Ishikawa (cell line): ENCODE data around the gene SPOCK2.

Experiments used
- CEBPB ChIP-seq: IDR thresholded peaks from 2 replicates; pipeline ENCODE4 v1.6.1; 2012
- CREB1 ChIP-seq: IDR thresholded peaks from 2 replicates; pipeline ENCODE4 v1.6.1; 2012; ENCODE audit warnings: low read depth
- EGR1 ChIP-seq: IDR thresholded peaks from 2 replicates; pipeline ENCODE4 v1.6.1; 2012
- EP300 ChIP-seq: IDR thresholded peaks from 2 replicates; pipeline ENCODE4 v1.6.1; 2012; ENCODE audit warnings: borderline replicate concordance
- FOXM1 ChIP-seq: IDR thresholded peaks from 2 replicates; pipeline ENCODE4 v1.6.1; 2012; ENCODE audit warnings: low read depth, borderline replicate concordance
- NFIC ChIP-seq: IDR thresholded peaks from 2 replicates; pipeline ENCODE4 v1.6.1; 2012
- RAD21 ChIP-seq: IDR thresholded peaks from 2 replicates; pipeline ENCODE4 v1.6.1; 2012; ENCODE audit warnings: low read depth
- REST ChIP-seq: IDR thresholded peaks from 2 replicates; pipeline ENCODE4 v1.6.1; 2012; ENCODE audit warnings: low read depth, mild to moderate bottlenecking
- TAF1 ChIP-seq: IDR thresholded peaks from 2 replicates; pipeline ENCODE4 v1.6.1; 2012; ENCODE audit warnings: low read depth, mild to moderate bottlenecking
- TCF12 ChIP-seq: IDR thresholded peaks from 2 replicates; pipeline ENCODE4 v1.6.1; 2012; ENCODE audit warnings: low read depth
- TEAD4 ChIP-seq: IDR thresholded peaks from 2 replicates; pipeline ENCODE4 v1.6.1; 2012
- USF1 ChIP-seq: IDR thresholded peaks from 2 replicates; pipeline ENCODE4 v1.6.1; 2012
- YY1 ChIP-seq: IDR thresholded peaks from 2 replicates; pipeline ENCODE4 v1.6.1; 2012; ENCODE audit warnings: low read depth
- ZBTB7A ChIP-seq: IDR thresholded peaks from 2 replicates; pipeline ENCODE4 v1.6.1; 2012; ENCODE audit warnings: low read depth
- TF ChIP-seq, protein P1 (sequence below): IDR thresholded peaks from 2 replicates; pipeline ENCODE4 v1.6.1; 2012

Gene SPOCK2

DNA sequence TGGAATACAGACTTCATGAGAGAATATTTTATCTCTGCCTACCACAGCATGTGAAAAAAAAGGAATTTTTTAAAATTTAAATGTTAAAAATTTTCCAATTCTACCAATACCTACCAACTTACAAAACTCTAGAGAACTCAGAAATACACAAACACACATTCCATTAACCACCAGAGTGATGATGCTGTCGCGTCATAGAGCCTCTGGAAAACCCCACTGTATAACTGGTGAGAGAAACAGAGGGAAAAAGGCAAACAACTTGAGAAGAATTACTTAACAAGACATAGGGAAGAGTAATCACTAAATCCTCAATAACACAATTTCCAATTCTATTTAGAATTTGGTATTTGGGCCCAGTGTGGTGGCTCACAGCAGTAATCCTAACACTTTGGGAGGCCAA is 6.2 kb upstream of the SPOCK2 start:
- TF ChIP-seq YY1 (no peak), CEBPB (no peak), CREB1 (no peak), TAF1 (no peak), NFIC (no peak), TEAD4 (no peak), USF1 (no peak), REST (no peak), TCF12 (no peak)
- TF ChIP-seq, protein P1, sequence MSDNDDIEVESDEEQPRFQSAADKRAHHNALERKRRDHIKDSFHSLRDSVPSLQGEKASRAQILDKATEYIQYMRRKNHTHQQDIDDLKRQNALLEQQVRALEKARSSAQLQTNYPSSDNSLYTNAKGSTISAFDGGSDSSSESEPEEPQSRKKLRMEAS: no peak

DNA sequence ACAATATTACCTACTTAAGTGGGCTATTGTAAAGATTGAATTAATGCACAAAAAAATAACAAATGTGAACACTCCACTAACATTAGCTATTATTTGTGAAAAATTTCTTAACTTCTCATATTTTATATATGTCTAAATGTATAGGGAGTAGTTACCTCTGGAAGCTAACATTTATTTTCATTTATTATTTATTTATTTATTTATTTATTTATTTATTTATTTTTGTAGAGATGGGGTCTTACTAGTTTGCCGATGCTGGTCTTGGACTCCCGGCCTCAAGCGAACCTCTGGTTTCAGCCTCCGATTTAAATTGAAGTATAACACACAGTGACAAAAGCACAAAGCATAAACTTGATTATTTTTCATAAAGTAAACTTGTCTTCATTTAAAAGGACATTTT is 5.1 kb upstream of the SPOCK2 start:
- no peak for TF ChIP-seq CREB1
- TF ChIP-seq NFIC: no peak
- no peak for TF ChIP-seq EGR1
- TF ChIP-seq, protein P1: no peak
- no peak for TF ChIP-seq RAD21
- TF ChIP-seq YY1: no peak
- no peak for TF ChIP-seq EP300
- TF ChIP-seq TAF1: no peak
- TF ChIP-seq ZBTB7A: no peak
- TF ChIP-seq FOXM1: no peak
- no peak for TF ChIP-seq CEBPB
- TF ChIP-seq REST: no peak
- no peak for TF ChIP-seq TEAD4
- TF ChIP-seq USF1: no peak
- TF ChIP-seq TCF12: no peak

- no peak for TF ChIP-seq CEBPB
- TF ChIP-seq USF1: no peak
- no peak for TF ChIP-seq EP300
- no peak for TF ChIP-seq ZBTB7A
- TF ChIP-seq, protein P1: no peak
Observed at GRCh38 chr10:72092987-72093386, 4.6 kb upstream of the SPOCK2 start.

DNA sequence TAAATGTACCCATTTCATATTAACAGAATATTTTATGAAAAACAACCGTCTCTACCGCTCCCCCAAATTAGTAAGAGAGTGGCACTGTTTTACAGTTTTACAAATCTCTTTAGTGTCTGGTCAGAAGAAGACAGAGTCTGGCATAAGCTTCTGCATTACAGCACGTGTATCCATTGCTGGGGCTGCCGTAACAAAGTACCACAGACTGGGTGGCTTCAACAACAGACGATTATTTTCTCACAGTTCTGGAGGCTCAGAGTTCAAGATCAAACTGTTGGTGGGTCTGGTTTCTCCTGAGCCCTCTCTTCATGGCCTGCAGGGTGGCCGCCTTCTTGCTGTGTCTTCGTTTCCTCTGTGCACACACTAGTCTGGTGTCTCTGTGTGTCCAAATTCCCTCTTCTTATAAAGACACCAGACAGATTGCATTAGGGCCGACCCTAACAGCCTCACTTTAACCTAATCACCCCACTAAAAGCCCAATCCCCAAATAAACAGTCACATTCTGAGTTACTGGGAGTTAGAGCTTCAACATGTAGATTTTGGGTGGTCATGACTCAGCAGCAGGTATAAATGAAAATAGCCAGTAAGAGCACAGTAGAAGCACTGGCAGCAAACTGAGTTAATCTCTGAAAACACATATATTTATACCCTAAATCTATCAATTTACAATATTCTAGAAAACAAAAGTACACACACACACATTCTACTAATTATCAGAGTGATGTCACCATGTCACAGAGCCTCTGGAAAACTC is 4.0 kb upstream of the SPOCK2 start:
- TF ChIP-seq, protein P1: no peak
- TF ChIP-seq EP300: no peak
- TF ChIP-seq TEAD4: no peak

DNA sequence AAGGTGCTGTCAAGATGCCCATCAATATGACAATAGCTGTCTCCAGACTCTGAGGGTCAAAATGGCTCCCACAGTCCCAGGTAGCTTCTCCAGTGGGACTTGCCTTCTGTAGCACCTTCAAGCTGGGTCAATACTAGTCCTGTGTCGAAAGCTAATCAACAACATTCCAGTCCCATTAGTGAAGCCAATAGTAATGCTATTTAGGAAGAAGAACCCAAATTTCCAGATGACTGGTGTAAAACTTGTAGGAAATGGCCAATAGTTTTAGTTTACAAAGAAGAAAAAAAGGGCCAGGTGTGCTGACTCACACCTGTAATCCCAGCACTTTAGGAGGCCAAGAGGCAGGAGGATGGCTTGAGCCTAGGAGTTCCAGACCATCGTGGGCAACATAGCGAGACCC is 2.0 kb upstream of the SPOCK2 start:
- TF ChIP-seq REST: no peak
- no peak for TF ChIP-seq EGR1
- no peak for TF ChIP-seq CREB1
- no peak for TF ChIP-seq EP300
- no peak for TF ChIP-seq TCF12
- no peak for TF ChIP-seq FOXM1
- no peak for TF ChIP-seq USF1
